GM19397 (cell line): ENCODE data around the gene RASEF.

Source experiments
- ATAC-seq: cut with Tn5 transposase; IDR thresholded peaks from one replicate; pipeline ENCODE4 v1.9.1; 2021; ENCODE audit warnings: mild to moderate bottlenecking, moderate library complexity; ENCODE audit not compliant: unreplicated experiment

RASEF gene

DNA sequence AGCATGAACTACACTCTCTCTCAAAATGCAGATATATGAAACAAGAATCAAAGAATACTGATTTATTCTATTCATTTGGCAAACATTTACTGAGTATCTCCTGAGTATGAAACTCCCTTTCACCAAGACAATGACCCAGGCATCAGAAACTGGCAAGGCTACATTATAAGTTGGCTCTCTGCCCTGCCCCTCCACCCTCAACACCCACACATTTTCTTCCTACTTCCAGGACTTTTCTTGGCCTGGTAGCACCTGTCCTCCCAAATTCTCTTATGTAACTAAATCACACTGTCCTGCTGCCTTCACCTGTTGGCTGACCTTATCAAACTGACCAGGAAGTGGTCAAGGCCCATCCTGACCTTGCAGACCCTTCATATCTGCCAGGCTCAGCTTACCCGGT lies 3.5 kb downstream of the RASEF start:
- no peak for ATAC-seq

- ATAC-seq, result no peak
Measured at GRCh38 chr9:83056911-83057310, 6.0 kb downstream of the RASEF start.

- no peak for ATAC-seq
Measured at GRCh38 chr9:83056174-83056573, 6.8 kb downstream of the RASEF start.

- no peak for ATAC-seq
Measured at GRCh38 chr9:83047839-83048775, 14.8 kb downstream of the RASEF start.

DNA sequence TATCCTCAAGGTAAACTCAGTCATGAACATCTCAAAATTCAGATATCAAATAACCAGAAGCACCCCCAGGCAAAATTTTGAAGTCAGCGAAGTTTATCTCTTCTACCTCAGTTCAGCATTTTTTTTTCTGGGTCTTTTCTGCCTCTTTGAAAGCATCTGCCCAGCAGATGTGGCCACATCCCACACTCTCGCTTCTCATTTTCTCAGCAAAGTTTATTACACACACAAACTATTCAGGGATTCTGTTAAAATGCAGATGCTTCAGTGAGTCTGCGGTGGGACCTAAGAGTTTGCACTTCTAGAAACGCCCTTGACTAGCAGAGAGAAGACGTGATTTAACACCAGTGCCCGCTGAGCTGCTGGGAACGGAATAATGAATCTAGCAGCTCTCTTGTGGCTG lies 19.3 kb downstream of the RASEF start:
- no peak for ATAC-seq

GRCh38 chr9:83041771-83042170 lies 21.2 kb downstream of the RASEF start:
- ATAC-seq, result no peak

GRCh38 chr9:83039303-83039702 lies 23.6 kb downstream of the RASEF start:
- ATAC-seq, result no peak

GRCh38 chr9:83036043-83036442 lies 26.9 kb downstream of the RASEF start:
- ATAC-seq, result no peak

DNA sequence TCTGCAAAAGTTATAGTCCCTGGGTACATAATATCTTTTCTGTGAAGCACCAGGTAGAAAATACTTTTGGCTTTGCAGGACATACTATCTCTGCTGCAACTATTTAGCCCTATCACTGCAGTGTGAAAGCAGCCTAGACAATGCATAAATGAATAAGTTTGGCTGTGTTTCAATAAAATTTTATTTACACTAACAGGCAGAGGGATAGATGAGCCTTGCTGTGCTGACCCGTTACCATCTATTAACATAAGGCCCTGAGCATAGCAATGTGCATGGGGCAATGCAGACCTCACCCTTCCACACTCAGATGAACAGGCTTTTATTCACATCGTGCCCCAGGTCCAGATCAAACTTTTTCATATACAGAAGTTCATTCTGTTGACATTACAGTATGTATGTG lies 27.8 kb downstream of the RASEF start:
- ATAC-seq, result no peak

DNA sequence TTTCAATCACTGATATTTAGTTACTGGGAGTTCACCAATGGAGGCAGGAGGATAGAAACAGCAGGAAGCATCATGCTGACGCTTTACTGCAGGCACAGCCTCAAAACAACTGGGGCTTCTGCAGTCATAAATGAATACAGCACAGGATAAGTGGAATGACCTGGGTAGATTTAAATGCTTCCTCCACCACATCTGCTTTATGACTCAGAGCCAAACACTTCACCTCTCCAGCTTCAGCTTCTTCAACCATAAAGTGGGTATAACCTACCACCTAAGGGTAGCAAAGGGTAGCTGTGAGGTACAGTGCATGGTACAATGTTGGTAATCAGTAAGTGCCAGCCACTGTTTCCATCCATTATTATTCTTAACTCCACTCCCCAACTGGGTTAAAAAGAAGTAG lies 28.4 kb downstream of the RASEF start:
- ATAC-seq, result no peak

DNA sequence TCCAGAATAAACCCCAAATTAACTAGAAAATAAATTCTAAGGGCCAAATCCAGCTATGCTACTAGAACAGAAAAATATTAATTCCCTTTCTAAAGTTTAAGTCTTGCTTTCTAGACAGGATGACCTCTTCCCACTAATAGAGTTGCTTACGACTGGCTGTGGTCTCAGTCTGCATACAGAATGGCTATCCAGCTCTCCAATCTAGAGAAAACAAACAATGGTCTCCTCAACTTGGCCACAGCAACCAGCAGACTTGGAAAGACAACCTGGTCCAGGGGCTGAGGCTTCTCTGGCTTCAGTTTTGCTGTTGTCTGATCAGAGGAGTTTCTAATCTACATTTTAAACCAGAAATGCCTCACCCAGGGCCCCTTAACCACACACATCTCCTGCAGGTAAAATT lies 28.9 kb downstream of the RASEF start:
- ATAC-seq, result no peak

DNA sequence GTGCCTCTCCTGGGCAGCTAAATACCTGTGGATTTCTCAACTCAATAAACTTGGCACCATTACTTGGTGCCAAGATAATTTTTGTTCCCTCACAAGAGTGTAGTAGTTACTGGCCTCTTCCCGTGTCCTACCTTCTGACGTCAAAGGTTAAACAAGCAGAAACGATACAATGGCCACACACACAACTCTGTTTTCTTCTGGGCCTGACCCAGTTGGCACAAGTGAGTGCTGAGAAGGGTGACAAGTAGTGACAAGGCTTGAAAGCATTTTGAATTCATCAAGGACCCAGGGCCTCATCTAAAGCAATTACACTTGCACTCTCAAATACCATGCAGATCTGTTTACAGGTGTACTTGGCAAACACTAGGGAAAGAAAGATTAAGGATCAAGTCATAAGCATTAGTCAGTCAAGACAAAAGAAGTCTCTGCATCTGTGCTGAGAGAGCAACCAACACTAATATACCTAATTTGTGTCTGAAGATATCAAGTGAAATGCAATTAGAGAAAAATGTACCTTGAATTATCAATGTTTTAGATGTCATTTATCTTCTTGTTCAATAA lies 30.8 kb downstream of the RASEF start:
- ATAC-seq, result no peak

DNA sequence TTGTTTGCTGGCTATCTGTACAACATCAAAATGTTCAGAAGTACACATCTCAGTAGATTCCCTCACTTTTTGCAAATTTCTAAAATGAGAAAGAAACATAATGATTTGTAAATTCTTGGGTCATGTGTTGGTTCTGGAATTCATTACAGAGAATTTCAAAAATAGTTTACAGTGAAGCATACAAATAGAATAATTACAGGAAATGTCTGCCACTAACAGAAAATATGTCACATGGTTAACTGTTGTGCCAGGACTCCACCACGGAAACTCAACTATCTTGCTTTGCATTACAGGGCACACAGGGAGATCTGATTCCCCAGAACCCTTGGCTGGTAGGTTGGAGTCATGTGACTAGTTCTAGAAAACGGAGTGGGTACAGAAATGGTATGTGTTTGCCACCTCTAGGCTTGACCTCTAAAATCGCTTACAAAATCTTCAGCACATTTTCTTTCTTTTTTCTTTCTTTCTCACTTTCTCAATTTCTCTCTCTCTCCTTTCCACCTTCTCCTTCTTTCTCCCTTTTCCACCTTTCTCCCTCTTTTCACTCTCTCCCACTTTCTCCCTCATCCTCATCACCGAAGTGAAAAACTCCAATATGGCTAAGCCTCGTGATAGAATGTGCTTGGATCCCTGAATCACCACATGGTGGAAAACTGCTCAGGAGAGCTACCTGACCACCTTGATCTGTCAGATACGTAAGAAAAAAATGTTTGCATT lies 32.4 kb downstream of the RASEF start:
- no peak for ATAC-seq

- no peak for ATAC-seq
Measured at GRCh38 chr9:83029531-83030137, 33.3 kb downstream of the RASEF start.

GRCh38 chr9:83027153-83027891 lies 35.6 kb downstream of the RASEF start:
- no peak for ATAC-seq

DNA sequence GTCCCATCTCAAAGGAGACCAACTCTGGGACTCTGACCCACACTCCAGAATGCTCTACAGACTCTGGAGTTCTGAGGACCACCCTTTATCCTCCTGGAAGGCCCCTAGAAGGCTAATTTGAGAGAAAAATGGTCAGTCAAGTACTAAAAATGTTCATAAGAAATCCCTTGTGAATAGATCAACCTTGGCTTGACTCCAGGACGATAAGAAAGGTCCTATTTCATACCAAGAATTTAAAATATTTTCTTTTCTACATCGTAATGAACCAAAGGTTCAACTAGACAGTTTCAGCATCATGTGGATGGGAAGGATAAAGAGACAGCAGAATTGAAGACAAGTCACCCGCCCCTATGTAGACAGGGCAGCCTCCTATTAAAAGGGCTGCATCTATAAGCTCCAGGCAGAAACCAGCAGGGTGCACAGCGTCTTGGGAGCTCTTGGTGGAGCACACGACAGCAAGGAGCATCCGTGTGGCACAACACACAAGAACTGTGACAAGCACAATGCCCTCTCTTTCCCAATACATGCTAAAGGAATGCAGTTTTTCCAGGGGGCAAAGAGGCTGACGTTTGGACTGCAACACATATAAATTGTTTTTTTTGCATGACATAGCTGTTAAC lies 38.3 kb downstream of the RASEF start:
- ATAC-seq, result no peak

DNA sequence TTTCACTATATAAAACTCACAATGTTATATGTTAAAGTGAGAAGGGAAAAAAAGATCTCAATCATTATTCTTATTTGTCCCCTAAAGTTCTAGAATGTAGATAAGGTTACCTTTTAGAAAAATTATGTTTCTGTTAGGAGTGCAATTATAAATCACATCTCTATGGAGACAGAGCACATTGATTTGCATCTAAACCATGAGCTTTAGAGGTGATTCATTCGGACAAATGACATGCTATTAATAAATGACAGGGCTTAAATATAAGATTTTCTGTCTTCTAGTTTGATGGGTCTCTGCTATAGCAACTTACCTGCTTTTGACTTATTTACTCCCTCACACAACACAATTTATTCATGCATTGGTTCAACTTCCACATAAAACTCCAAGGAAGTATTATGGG lies 39.8 kb downstream of the RASEF start:
- no peak for ATAC-seq

DNA sequence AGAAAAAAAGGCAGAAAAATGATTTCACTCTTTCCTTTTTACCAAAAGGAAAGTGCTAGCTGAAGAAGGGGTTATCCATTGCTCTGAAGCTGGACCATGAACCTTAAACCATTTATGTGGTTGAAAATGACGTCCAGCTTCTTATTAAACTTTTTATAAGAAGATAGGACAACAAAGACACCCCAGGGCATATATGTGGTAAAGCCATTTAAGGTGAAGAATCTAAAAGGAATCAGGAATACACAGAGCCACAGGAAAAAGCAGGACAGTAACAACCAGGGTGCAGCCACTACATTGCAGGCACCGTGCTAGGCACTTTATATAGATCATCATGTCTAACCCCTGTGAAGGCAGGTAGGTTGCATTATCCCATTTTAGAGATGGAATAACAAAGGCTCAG lies 42.1 kb downstream of the RASEF start:
- ATAC-seq, result no peak

- no peak for ATAC-seq
Measured at GRCh38 chr9:83020327-83020726, 42.6 kb downstream of the RASEF start.

- no peak for ATAC-seq
Measured at GRCh38 chr9:83019246-83019645, 43.7 kb downstream of the RASEF start.
